Left hindlimb (tissue), 1 donor: ENCODE measurements around the gene GNPAT.

Source experiments
- DNase-seq: peaks from one replicate; pipeline ENCODE4 v3.0.0-alpha.2; 2018

GNPAT gene

GRCh38 chr1:231213831-231214573, 27.0 kb upstream of the GNPAT start:
- DNase-seq = no peak

GRCh38 chr1:231214918-231215680, 25.9 kb upstream of the GNPAT start:
- no peak for DNase-seq

- DNase-seq = no peak
Observed at GRCh38 chr1:231215681-231216385, 25.2 kb upstream of the GNPAT start.

GRCh38 chr1:231216498-231216897, 24.5 kb upstream of the GNPAT start:
- DNase-seq = no peak

- DNase-seq = no peak
Observed at GRCh38 chr1:231217056-231217455, 24.0 kb upstream of the GNPAT start.

GRCh38 chr1:231218078-231218477, 22.9 kb upstream of the GNPAT start:
- no peak for DNase-seq

- DNase-seq = no peak
Observed at GRCh38 chr1:231219422-231220401, 21.3 kb upstream of the GNPAT start.

GRCh38 chr1:231220801-231221200, 20.2 kb upstream of the GNPAT start:
- DNase-seq = no peak

- DNase-seq = no peak
Observed at GRCh38 chr1:231226156-231226555, 14.9 kb upstream of the GNPAT start.

GRCh38 chr1:231231511-231231910, 9.5 kb upstream of the GNPAT start:
- no peak for DNase-seq

GRCh38 chr1:231232870-231233734, 7.9 kb upstream of the GNPAT start:
- DNase-seq = no peak

GRCh38 chr1:231233735-231234417, 7.1 kb upstream of the GNPAT start:
- no peak for DNase-seq

- no peak for DNase-seq
Observed at GRCh38 chr1:231234506-231234905, 6.5 kb upstream of the GNPAT start.

GRCh38 chr1:231235526-231236207, 5.3 kb upstream of the GNPAT start:
- DNase-seq = no peak

GRCh38 chr1:231236208-231236591, 4.8 kb upstream of the GNPAT start:
- DNase-seq = no peak

GRCh38 chr1:231236938-231237337, 4.1 kb upstream of the GNPAT start:
- DNase-seq = no peak

GRCh38 chr1:231238298-231238697, 2.7 kb upstream of the GNPAT start:
- no peak for DNase-seq

GRCh38 chr1:231240531-231240882, 505 bp upstream of the GNPAT start:
- DNase-seq = no peak

- no peak for DNase-seq
Observed at GRCh38 chr1:231241750-231242149, 738 bp downstream of the GNPAT start.

- DNase-seq = no peak
Observed at GRCh38 chr1:231242516-231243198, 1.6 kb downstream of the GNPAT start.
